ENCODE results near the gene EDDM3A. TPM values are rescaled to one million over a fixed set of nuclear protein-coding genes. Genes with fewer than 3 reads are reported as not detected.

EDDM3A gene
- total and polyA plus RNA-seq, 3 donors from 2014 or later: 0.39 to 1.9 TPM; not detected in 1

DNA sequence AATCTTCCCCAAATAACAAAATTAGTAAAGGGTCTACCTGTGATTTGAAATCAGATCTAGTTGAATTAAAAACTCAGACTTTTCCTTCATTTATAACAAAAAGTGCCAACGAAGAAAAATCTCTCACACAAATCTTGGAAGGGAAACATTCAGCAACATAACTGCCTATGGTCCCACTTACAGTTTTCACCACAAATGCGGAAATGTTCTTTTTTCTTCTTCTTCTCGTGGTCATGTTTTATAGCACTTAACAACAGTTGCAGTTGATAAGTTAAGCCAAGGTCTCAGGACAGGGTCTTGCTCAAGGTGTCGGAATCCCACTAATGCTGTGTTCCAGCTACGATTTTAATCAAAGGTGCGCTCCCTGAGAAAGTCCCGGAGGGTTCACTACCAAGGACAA lies 45.5 kb downstream of the EDDM3A start:
- DNase-seq: no peak
- WGBS, 2 donors: 52 to 54% methylated on average over 7 of the region's 7 CpGs

DNA sequence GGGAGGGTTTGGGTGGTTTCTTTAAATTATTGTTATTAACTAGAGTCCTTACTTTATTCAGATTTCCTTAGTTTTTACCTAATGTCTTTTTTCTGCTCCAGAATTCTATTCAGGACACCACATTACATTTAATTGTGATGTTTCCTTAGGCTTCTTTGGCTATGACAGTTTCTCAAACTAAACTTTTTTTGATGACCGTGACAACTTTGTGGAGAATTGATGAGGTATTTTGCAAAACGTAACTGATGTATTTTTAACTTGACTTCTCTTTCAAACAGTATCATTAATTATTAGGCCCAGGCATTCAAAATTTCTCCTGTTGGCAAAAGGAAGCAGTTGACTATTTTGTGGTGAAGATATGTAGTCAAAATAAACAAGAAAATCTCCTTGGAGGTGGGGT lies 45.9 kb downstream of the EDDM3A start:
- intact Hi-C loops (cut with DNase I; ENCODE audit: low total_unique reads): no loop called here
- no peak for DNase-seq
- Histone ChIP-seq H3K36me3 (ENCODE audit: low read depth, missing control alignments) (no peaks in the 10 kb centered on the region), H3K27ac (no peak overlapping the region), H3K4me3 (no peak overlapping the region), H3K4me1 (no peaks in the 10 kb centered on the region), H3K9me3 (no peaks in the 10 kb centered on the region), H3K27me3 (no peaks in the 10 kb centered on the region)
- TF ChIP-seq, protein P1, sequence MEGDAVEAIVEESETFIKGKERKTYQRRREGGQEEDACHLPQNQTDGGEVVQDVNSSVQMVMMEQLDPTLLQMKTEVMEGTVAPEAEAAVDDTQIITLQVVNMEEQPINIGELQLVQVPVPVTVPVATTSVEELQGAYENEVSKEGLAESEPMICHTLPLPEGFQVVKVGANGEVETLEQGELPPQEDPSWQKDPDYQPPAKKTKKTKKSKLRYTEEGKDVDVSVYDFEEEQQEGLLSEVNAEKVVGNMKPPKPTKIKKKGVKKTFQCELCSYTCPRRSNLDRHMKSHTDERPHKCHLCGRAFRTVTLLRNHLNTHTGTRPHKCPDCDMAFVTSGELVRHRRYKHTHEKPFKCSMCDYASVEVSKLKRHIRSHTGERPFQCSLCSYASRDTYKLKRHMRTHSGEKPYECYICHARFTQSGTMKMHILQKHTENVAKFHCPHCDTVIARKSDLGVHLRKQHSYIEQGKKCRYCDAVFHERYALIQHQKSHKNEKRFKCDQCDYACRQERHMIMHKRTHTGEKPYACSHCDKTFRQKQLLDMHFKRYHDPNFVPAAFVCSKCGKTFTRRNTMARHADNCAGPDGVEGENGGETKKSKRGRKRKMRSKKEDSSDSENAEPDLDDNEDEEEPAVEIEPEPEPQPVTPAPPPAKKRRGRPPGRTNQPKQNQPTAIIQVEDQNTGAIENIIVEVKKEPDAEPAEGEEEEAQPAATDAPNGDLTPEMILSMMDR (IDR thresholded peaks at IDR 0.05): no peak
- no peak for TF ChIP-seq POLR2A (IDR thresholded peaks at IDR 0.05)
- WGBS, 2 donors: 77 to 81% methylated on average over 2 of the region's 2 CpGs

More for the DNA sequence above, 45.5 kb downstream of the EDDM3A start:
- TF ChIP-seq, protein P1 (IDR thresholded peaks at IDR 0.05): no peak
- no peak for TF ChIP-seq POLR2A (IDR thresholded peaks at IDR 0.05)
- no peaks in the 10 kb centered on the region for H3K9me3 ChIP-seq
- intact Hi-C loops (cut with DNase I; ENCODE audit: low total_unique reads): no loop called here
- H3K27ac ChIP-seq: no peak overlapping the region
- no peaks in the 10 kb centered on the region for H3K4me1 ChIP-seq
- no peak overlapping the region for H3K4me3 ChIP-seq
- H3K36me3 ChIP-seq (ENCODE audit: low read depth, missing control alignments): no peaks in the 10 kb centered on the region
- no peaks in the 10 kb centered on the region for H3K27me3 ChIP-seq

DNA sequence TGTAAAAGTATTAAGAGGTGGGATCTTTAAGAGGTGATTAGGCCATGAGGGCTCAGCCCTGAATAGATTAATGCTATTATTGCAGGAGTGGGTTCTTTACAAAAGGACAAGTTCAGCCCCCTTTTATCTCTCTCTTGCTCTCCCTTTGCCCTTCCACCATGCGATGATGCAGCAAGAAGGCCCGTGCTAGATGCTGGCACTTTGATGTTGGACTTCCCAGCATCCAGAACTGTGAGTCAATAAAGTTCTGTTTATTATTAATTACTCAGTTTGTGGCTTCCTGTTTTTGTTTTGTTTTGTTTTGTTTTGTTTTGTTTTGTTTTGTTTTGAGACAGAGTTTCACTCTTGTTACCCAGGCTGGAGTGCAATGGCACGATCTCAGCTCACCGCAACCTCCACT lies 46.9 kb downstream of the EDDM3A start:
- WGBS, 2 donors: 93% methylated on average over 4 of the region's 4 CpGs
- Histone ChIP-seq H3K9me3 (no peaks in the 10 kb centered on the region), H3K4me3 (no peak overlapping the region), H3K27me3 (no peaks in the 10 kb centered on the region), H3K27ac (no peak overlapping the region), H3K36me3 (ENCODE audit: low read depth, missing control alignments) (no peaks in the 10 kb centered on the region), H3K4me1 (no peaks in the 10 kb centered on the region)
- no peak for DNase-seq
- intact Hi-C loops (cut with DNase I; ENCODE audit: low total_unique reads): no loop called here
- TF ChIP-seq, protein P1 (IDR thresholded peaks at IDR 0.05): no peak

DNA sequence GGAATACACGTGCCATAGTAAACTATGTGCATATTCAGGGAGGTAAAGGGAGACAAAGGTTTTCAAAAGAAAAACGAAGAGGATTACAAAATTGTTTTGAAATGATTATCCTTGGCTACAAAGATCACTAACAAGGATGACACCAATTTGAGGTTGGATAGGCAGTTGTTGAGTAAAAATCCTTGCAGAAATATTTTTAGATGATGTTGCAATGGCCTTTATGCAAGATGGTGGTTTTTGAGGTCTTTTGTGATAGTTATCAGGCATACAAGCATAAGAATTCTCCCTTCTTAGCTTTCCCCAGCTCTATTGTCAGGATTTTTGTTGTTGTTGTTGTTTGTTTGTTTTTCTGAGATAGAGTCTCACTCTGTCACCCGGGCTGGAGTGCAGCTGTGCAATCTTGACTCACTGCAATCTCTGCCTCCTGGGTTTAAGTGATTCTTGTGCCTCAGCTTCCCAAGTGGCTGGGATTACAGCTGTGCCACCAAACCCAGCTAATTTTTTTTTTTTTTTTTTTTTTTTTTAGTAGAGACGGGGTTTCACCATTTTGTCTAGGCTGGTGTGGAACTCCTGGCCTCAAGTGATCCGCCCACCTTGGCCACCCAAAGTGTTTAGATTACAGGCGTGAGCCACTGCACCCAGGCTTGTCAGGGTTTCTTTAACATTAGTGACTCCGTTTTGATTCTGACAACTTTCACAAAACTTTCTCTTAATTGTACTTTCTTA lies 49.1 kb downstream of the EDDM3A start:
- Histone ChIP-seq H3K36me3 (ENCODE audit: low read depth, missing control alignments) (no peaks in the 10 kb centered on the region), H3K9me3 (no peaks in the 10 kb centered on the region), H3K4me1 (peaks cover 6% of the 10 kb centered on the region), H3K27me3 (no peaks in the 10 kb centered on the region), H3K27ac (no peak overlapping the region), H3K4me3 (no peak overlapping the region)
- 83 to 87% methylated on average over 7 of the region's 7 CpGs for WGBS, 2 donors
- intact Hi-C loops (cut with DNase I; ENCODE audit: low total_unique reads): no loop called here
- DNase-seq: no peak
- TF ChIP-seq, protein P1 (IDR thresholded peaks at IDR 0.05): no peak
- no peak for TF ChIP-seq POLR2A (IDR thresholded peaks at IDR 0.05)

DNA sequence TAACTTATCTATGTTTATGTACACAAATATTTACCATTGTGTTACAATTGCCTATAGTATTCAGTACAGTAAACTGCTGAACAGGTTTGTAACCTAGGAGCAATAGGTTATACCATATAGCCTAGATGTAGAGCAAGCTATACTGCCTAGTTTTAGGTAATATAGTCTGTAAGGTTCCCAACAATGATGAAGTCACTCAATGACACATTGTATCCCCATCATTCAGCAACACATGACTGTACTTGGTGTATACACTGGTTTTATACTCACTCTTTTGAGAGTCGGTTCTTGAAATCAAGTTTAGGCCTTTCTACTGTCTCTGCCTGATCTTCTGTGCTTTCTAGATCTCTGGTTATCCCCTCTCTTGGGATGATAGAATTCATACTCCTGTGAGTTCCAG lies 51.5 kb downstream of the EDDM3A start:
- Histone ChIP-seq H3K27ac (peak overlapping the region; percentile 51 to 82), H3K4me1 (peaks cover 6% of the 10 kb centered on the region), H3K9me3 (no peaks in the 10 kb centered on the region), H3K36me3 (ENCODE audit: low read depth, missing control alignments) (no peaks in the 10 kb centered on the region), H3K4me3 (no peak overlapping the region), H3K27me3 (no peaks in the 10 kb centered on the region)
- intact Hi-C loops (cut with DNase I; ENCODE audit: low total_unique reads): no loop called here
- no peak for DNase-seq
- TF ChIP-seq, protein P1 (IDR thresholded peaks at IDR 0.05): no peak
- no peak for TF ChIP-seq POLR2A (IDR thresholded peaks at IDR 0.05)
- WGBS, 2 donors: 64 to 87% methylated on average over 1 of the region's 1 CpG
